Mucosa of rectum (tissue), 2 donors: Measurements from ENCODE around the gene C2CD4D.
"Not testable (repeated sequence)": the region's sequence is repeated elsewhere in the genome, so short reads cannot be mapped to it uniquely, and the experiment has no call there.

Experiments used
- H3K27ac ChIP-seq, 2 donors: one replicate each; pipeline ENCODE4 v1.7.0; 2013; ENCODE audit warnings: inconsistent platforms in 2 of 2, low read depth in 2 of 2, low read length in 2 of 2
- H3K27me3 ChIP-seq, 2 donors: one replicate each; pipeline ENCODE4 v1.7.0; 2013; ENCODE audit warnings: low read length in 2 of 2; ENCODE audit not compliant: control insufficient read depth in 2 of 2, insufficient read depth in 2 of 2
- H3K36me3 ChIP-seq, 2 donors: one replicate each; pipeline ENCODE4 v1.7.0; 2013; ENCODE audit warnings: low read length in 2 of 2; ENCODE audit not compliant: control insufficient read depth in 2 of 2, insufficient read depth in 2 of 2
- H3K4me1 ChIP-seq, 2 donors: one replicate each; pipeline ENCODE4 v1.7.0; 2013; ENCODE audit warnings: low read length in 2 of 2, mild to moderate bottlenecking in 1 of 2; ENCODE audit not compliant: control insufficient read depth in 2 of 2, insufficient read depth in 2 of 2
- H3K4me3 ChIP-seq, 2 donors: one replicate each; pipeline ENCODE4 v1.7.0; 2013; ENCODE audit warnings: low read length in 2 of 2
- H3K9ac ChIP-seq, 2 donors: one replicate each; pipeline ENCODE4 v1.7.0; 2013; ENCODE audit warnings: low read length in 2 of 2, low read depth in 1 of 2, mild to moderate bottlenecking in 1 of 2
- H3K9me3 ChIP-seq, 2 donors: one replicate each; pipeline ENCODE4 v1.7.0; 2013; ENCODE audit warnings: low read length in 2 of 2; ENCODE audit not compliant: control insufficient read depth in 2 of 2
- donor health status: healthy.
- donor health status: Normal muscosa, but diverticular disease.

The C2CD4D gene

GRCh38 chr1:151839457-151840403 is at the start of gene C2CD4D:
TSS of gene C2CD4D (minus strand) at chr1:151839820. CDS start at chr1:151838989, 831 bp downstream.
- peak within 1 kb of the TSS; percentile 67 to 77 for H3K4me3 ChIP-seq
- H3K36me3 ChIP-seq, result no peaks in the 10 kb centered on the region
- H3K4me1 ChIP-seq, result peaks cover 20 to 30% of the 10 kb centered on the region in 2 donors
- H3K9me3 ChIP-seq, result no peaks in the 10 kb centered on the region
- peak within 1 kb of the TSS; percentile 90 to 95 for H3K27ac ChIP-seq
- peak within 1 kb of the TSS; percentile 83 to 86 for H3K9ac ChIP-seq
- peaks cover 3 to 6% of the 10 kb centered on the region in 2 donors for H3K27me3 ChIP-seq

- H3K9me3 ChIP-seq, result no peaks in the 10 kb centered on the region
- H3K4me1 ChIP-seq, result no peaks in the 10 kb centered on the region
- H3K4me3 ChIP-seq, result no peak overlapping the region
- no peak overlapping the region for H3K9ac ChIP-seq
- no peak overlapping the region for H3K27ac ChIP-seq
- H3K36me3 ChIP-seq, result peaks cover 8 to 10% of the 10 kb centered on the region in 2 donors
- no peaks in the 10 kb centered on the region for H3K27me3 ChIP-seq
These were observed 49.5 kb upstream of the C2CD4D start for GRCh38 chr1:151888972-151889570.

- Histone ChIP-seq H3K4me1 (no peaks in the 10 kb centered on the region), H3K27ac (no peak overlapping the region), H3K36me3 (peaks cover 3 to 7% of the 10 kb centered on the region in 2 donors)
These were observed 47.4 kb upstream of the C2CD4D start for GRCh38 chr1:151887028-151887427.

GRCh38 chr1:151885479-151885878 is 45.9 kb upstream of the C2CD4D start:
- Histone ChIP-seq H3K9me3 (no peaks in the 10 kb centered on the region), H3K27ac (no peak overlapping the region), H3K9ac (no peak overlapping the region), H3K4me3 (no peak overlapping the region), H3K27me3 (no peaks in the 10 kb centered on the region), H3K4me1 (no peaks in the 10 kb centered on the region), H3K36me3 (peaks cover 3 to 7% of the 10 kb centered on the region in 2 donors)

More at GRCh38 chr1:151887028-151887427, 47.4 kb upstream of the C2CD4D start:
- no peak overlapping the region for H3K9ac ChIP-seq
- no peaks in the 10 kb centered on the region for H3K9me3 ChIP-seq
- no peak overlapping the region for H3K4me3 ChIP-seq
- H3K27me3 ChIP-seq, result no peaks in the 10 kb centered on the region

GRCh38 chr1:151884879-151885278 is 45.3 kb upstream of the C2CD4D start:
- H3K27me3 ChIP-seq, H3K36me3 ChIP-seq, H3K4me1 ChIP-seq, H3K4me3 ChIP-seq, H3K9me3 ChIP-seq, H3K9ac ChIP-seq, H3K27ac ChIP-seq: not testable (repeated sequence)

- not testable (repeated sequence) for H3K9ac ChIP-seq, H3K4me3 ChIP-seq, H3K4me1 ChIP-seq, H3K27ac ChIP-seq, H3K9me3 ChIP-seq, H3K36me3 ChIP-seq, H3K27me3 ChIP-seq
These were observed 44.8 kb upstream of the C2CD4D start for GRCh38 chr1:151884445-151884844.

- not testable (repeated sequence) for H3K4me1 ChIP-seq, H3K27ac ChIP-seq, H3K4me3 ChIP-seq, H3K9ac ChIP-seq, H3K9me3 ChIP-seq, H3K27me3 ChIP-seq, H3K36me3 ChIP-seq
These were observed 44.3 kb upstream of the C2CD4D start for GRCh38 chr1:151883898-151884297.

- not testable (repeated sequence) for H3K27me3 ChIP-seq, H3K27ac ChIP-seq
These were observed 43.3 kb upstream of the C2CD4D start for GRCh38 chr1:151882918-151883317.

GRCh38 chr1:151882466-151882865 is 42.8 kb upstream of the C2CD4D start:
- Histone ChIP-seq H3K9ac (no peak overlapping the region), H3K4me3 (no peak overlapping the region), H3K27ac (no peak overlapping the region), H3K27me3 (no peaks in the 10 kb centered on the region), H3K4me1 (no peaks in the 10 kb centered on the region), H3K9me3 (no peaks in the 10 kb centered on the region), H3K36me3 (peaks cover 3% of the 10 kb centered on the region in 2 donors)

More at GRCh38 chr1:151882918-151883317, 43.3 kb upstream of the C2CD4D start:
- not testable (repeated sequence) for H3K36me3 ChIP-seq, H3K9me3 ChIP-seq, H3K9ac ChIP-seq, H3K4me1 ChIP-seq, H3K4me3 ChIP-seq

- Histone ChIP-seq H3K27me3 (no peaks in the 10 kb centered on the region), H3K27ac (no peak overlapping the region), H3K36me3 (peaks cover 0 to 3% of the 10 kb centered on the region in 2 donors), H3K4me1 (no peaks in the 10 kb centered on the region), H3K9me3 (no peaks in the 10 kb centered on the region), H3K9ac (no peak overlapping the region), H3K4me3 (no peak overlapping the region)
These were observed 41.9 kb upstream of the C2CD4D start for GRCh38 chr1:151881479-151881878.
